GM23338 (cell line): Measurements from ENCODE around the gene ERC1. TPM values are rescaled to one million over a fixed set of nuclear protein-coding genes. Genes with fewer than 3 reads are reported as not detected.

Experiments used
- ATAC-seq: fragments of 200-7000 bp; cut with Tn5 transposase; 3 replicates; pipeline ENCODE4 v1.9.1; 2020
- DNase-seq: peaks from one replicate; pipeline ENCODE4 v3.0.0-alpha.2; 2015; ENCODE audit warnings: low spot score
- H2AFZ ChIP-seq: fragments of 200-600 bp; sonication (generic); 2 replicates; pipeline ENCODE4 v1.8.0; 2016; ENCODE audit warnings: antibody characterized with exemption, mild to moderate bottlenecking, moderate library complexity
- H3F3A ChIP-seq: fragments of 200-600 bp; sonication (generic); replicated peaks from 2 replicates; pipeline ENCODE4 v1.8.0; 2017; ENCODE audit warnings: antibody characterized with exemption, mixed run types, low read depth
- H3K27ac ChIP-seq: fragments of 200-600 bp; sonication (generic); 2 replicates; pipeline ENCODE4 v1.6.1; 2016; ENCODE audit warnings: low read depth
- H3K27me3 ChIP-seq: fragments of 200-600 bp; sonication (generic); 2 replicates; pipeline ENCODE4 v1.8.0; 2016; ENCODE audit warnings: mild to moderate bottlenecking, mixed run types, moderate library complexity; ENCODE audit not compliant: insufficient read depth
- H3K36me3 ChIP-seq: fragments of 200-600 bp; sonication (generic); 2 replicates; pipeline ENCODE4 v1.8.0; 2016; ENCODE audit warnings: mild to moderate bottlenecking; ENCODE audit not compliant: insufficient read depth
- H3K4me1 ChIP-seq: fragments of 200-600 bp; sonication (generic); 2 replicates; pipeline ENCODE4 v1.8.0; 2016; ENCODE audit warnings: mild to moderate bottlenecking, moderate library complexity; ENCODE audit not compliant: insufficient read depth
- H3K4me2 ChIP-seq: fragments of 200-600 bp; sonication (generic); 2 replicates; pipeline ENCODE4 v1.7.1; 2017; ENCODE audit warnings: mixed run types
- H3K4me3 ChIP-seq: fragments of 200-600 bp; sonication (generic); 2 replicates; pipeline ENCODE4 v1.6.1; 2016; ENCODE audit warnings: mixed run types
- H3K79me2 ChIP-seq: fragments of 200-600 bp; sonication (generic); replicated peaks from 2 replicates; pipeline ENCODE4 v1.8.0; 2017; ENCODE audit warnings: mild to moderate bottlenecking; ENCODE audit not compliant: insufficient read depth
- H3K9me2 ChIP-seq: fragments of 200-600 bp; sonication (generic); 2 replicates; pipeline ENCODE4 v1.8.0; 2017; ENCODE audit not compliant: insufficient read depth
- H4K20me1 ChIP-seq: fragments of 200-600 bp; sonication (generic); replicated peaks from 2 replicates; pipeline ENCODE4 v1.8.0; 2017; ENCODE audit warnings: mild to moderate bottlenecking; ENCODE audit not compliant: insufficient read depth
- H3K27ac Mint-ChIP-seq: 2 replicates; pipeline ENCODE4 v1.8.0; 2020; ENCODE audit warnings: inconsistent platforms, mild to moderate bottlenecking, moderate library complexity, mixed read lengths
- H3K27me3 Mint-ChIP-seq: 3 replicates; pipeline ENCODE4 v1.8.0; 2022; ENCODE audit warnings: low read depth, mild to moderate bottlenecking, moderate library complexity, mixed read lengths, inconsistent platforms; ENCODE audit not compliant: insufficient read depth, poor library complexity
- H3K36me3 Mint-ChIP-seq: 3 replicates; pipeline ENCODE4 v1.8.0; 2021; ENCODE audit warnings: low read depth, mild to moderate bottlenecking, inconsistent platforms, moderate library complexity, mixed read lengths
- H3K4me1 Mint-ChIP-seq: 3 replicates; pipeline ENCODE4 v1.8.0; 2020; ENCODE audit warnings: mild to moderate bottlenecking, inconsistent platforms, mixed read lengths
- H3K4me3 Mint-ChIP-seq: 3 replicates; pipeline ENCODE4 v1.8.0; 2021; ENCODE audit warnings: moderate library complexity, mild to moderate bottlenecking, inconsistent platforms, mixed read lengths
- H3K9me3 Mint-ChIP-seq: 3 replicates; pipeline ENCODE4 v1.8.0; 2020; ENCODE audit warnings: moderate library complexity, mild to moderate bottlenecking, inconsistent platforms, mixed read lengths
- CREB1 ChIP-seq: fragments of 250-450 bp; sonication (Bioruptor Pico); IDR thresholded peaks from 2 replicates; pipeline ENCODE4 v1.5.0; 2020; ENCODE audit warnings: low read depth, mild to moderate bottlenecking, moderate library complexity
- CTCF ChIP-seq, 2 experiments: fragments of 200-600 bp in 1 of 2; sonication (generic) in 1 of 2; conservative IDR thresholded peaks; 2 replicates each; pipeline versions ENCODE4 v1.5.1 to v1.6.1; 2016 to 2017; ENCODE audit warnings: antibody characterized with exemption in 2 of 2, low read depth in 2 of 2, mild to moderate bottlenecking in 2 of 2, moderate library complexity in 1 of 2
- ETS1 ChIP-seq: IDR thresholded peaks from 2 replicates; pipeline ENCODE4 v1.6.1; 2016; ENCODE audit warnings: antibody characterized with exemption
- EZH2 ChIP-seq: fragments of 200-600 bp; sonication (generic); IDR thresholded peaks from one replicate; pipeline ENCODE4 v1.8.0; 2017; ENCODE audit warnings: antibody characterized with exemption, mild to moderate bottlenecking, low read depth; ENCODE audit not compliant: unreplicated experiment
- EZH2phosphoT487 ChIP-seq: fragments of 200-600 bp; sonication (generic); IDR thresholded peaks from one replicate; pipeline ENCODE4 v1.8.1; 2018; ENCODE audit warnings: antibody characterized with exemption; ENCODE audit not compliant: unreplicated experiment
- JUNB ChIP-seq: IDR thresholded peaks from one replicate; pipeline ENCODE4 v1.6.1; 2016; ENCODE audit warnings: antibody characterized with exemption; ENCODE audit not compliant: unreplicated experiment
- NANOG ChIP-seq: IDR thresholded peaks from 2 replicates; pipeline ENCODE4 v1.6.1; 2016; ENCODE audit warnings: antibody characterized with exemption, borderline replicate concordance
- POLR2AphosphoS5 ChIP-seq: IDR thresholded peaks from 2 replicates; pipeline ENCODE4 v1.6.1; 2016; ENCODE audit warnings: antibody characterized with exemption, low read depth
- REST ChIP-seq: IDR thresholded peaks from one replicate; pipeline ENCODE4 v1.6.1; 2018; ENCODE audit warnings: antibody characterized with exemption; ENCODE audit not compliant: unreplicated experiment
- STAT1 ChIP-seq: IDR thresholded peaks from one replicate; pipeline ENCODE4 v1.6.1; 2016; ENCODE audit warnings: antibody characterized with exemption; ENCODE audit not compliant: unreplicated experiment
- ZNF114 ChIP-seq: fragments of 250-450 bp; sonication (Bioruptor Pico); IDR thresholded peaks from 2 replicates; pipeline ENCODE4 v1.5.0; 2020; ENCODE audit warnings: mild to moderate bottlenecking, moderate library complexity
- ZNF331 ChIP-seq: fragments of 250-450 bp; sonication (Bioruptor Pico); IDR thresholded peaks from 2 replicates; pipeline ENCODE4 v1.5.0; 2020; ENCODE audit warnings: low read depth, mild to moderate bottlenecking, moderate library complexity
- ZNF462 ChIP-seq: fragments of 250-450 bp; sonication (Bioruptor Pico); IDR thresholded peaks from 2 replicates; pipeline ENCODE4 v1.5.0; 2020; ENCODE audit warnings: mild to moderate bottlenecking, moderate library complexity
- polyA plus RNA-seq: library from polyadenylated mRNA; unstranded; fragments of >200 nt; fragmentation: Nextera tagmentation; extraction: Ambion mirVana; gene quantifications from 2 replicates; pipeline ENCODE4 v1.2.1, GENCODE V29; 2016
- total RNA-seq: library from RNA; depleted of rRNA; stranded (reverse); fragments of >200 nt; shearing (Covaris generic); gene quantifications from 2 replicates; pipeline ENCODE4 v1.2.3, GENCODE V29; 2014

The ERC1 gene
- total and polyA plus RNA-seq, 2 experiments from 2014 or later: 28.1 to 35.3 TPM

- no peaks in the 10 kb centered on the region for H3K27me3 Mint-ChIP-seq
- H3K27ac ChIP-seq: no peak overlapping the region
Measured at GRCh38 chr12:1313906-1314305, 322.9 kb downstream of the ERC1 start.

More at GRCh38 chr12:1313906-1314305, 322.9 kb downstream of the ERC1 start:
- peaks cover 23% of the 10 kb centered on the region; the same call in 2 of the 3 replicates for H3K36me3 Mint-ChIP-seq
- Histone ChIP-seq H3F3A (no peaks in the 10 kb centered on the region), H4K20me1 (no peaks in the 10 kb centered on the region), H3K36me3 (peaks cover 4% of the 10 kb centered on the region), H3K9me2 (no peaks in the 10 kb centered on the region), H2AFZ (no peak overlapping the region), H3K79me2 (no peaks in the 10 kb centered on the region), H3K4me1 (no peaks in the 10 kb centered on the region), H3K4me2 (no peak overlapping the region), H3K4me3 (no peak overlapping the region), H3K27me3 (no peaks in the 10 kb centered on the region)
- peaks cover 9% of the 10 kb centered on the region; the same call in 2 of the 3 replicates for H3K4me1 Mint-ChIP-seq
- no peak overlapping the region for H3K27ac Mint-ChIP-seq
- peaks cover 6% of the 10 kb centered on the region; the same call in 1 of the 3 replicates for H3K9me3 Mint-ChIP-seq
- no peak for ATAC-seq
- H3K4me3 Mint-ChIP-seq: no peak overlapping the region
- no peak for TF ChIP-seq ZNF462 (CRISPR knock-in tag)
- TF ChIP-seq STAT1: no peak
- TF ChIP-seq ETS1: no peak
- no peak for TF ChIP-seq CREB1 (CRISPR knock-in tag)
- TF ChIP-seq CTCF (conservative IDR thresholded peaks at IDR 0.05; ENCODE audit: low read depth in 2 of 2): no peak
- no peak for TF ChIP-seq NANOG
- TF ChIP-seq POLR2AphosphoS5: no peak
- no peak for TF ChIP-seq JUNB
- TF ChIP-seq EZH2: no peak
- no peak for TF ChIP-seq REST
- TF ChIP-seq EZH2phosphoT487: no peak
- no peak for TF ChIP-seq ZNF114
- no peak for TF ChIP-seq ZNF331
- DNase-seq: no peak
